Kasumi-1 (cell line): ENCODE data around the gene DEDD.
A peak's percentile ranks its signal among the peaks of the same experiment; 100 is the strongest.

Experiments used
- DNase-seq, 2 experiments: peaks; one replicate each; lab custom pipeline; 2025; lab: John Stamatoyannopoulos, UW

DEDD gene

GRCh38 chr1:161132410-161133219, at the start of gene DEDD:
DEDD (minus strand) TSS chr1:161132667; CDS start chr1:161124462, 8,205 bp downstream.
- DNase-seq: peak; percentile 91 to 93

GRCh38 chr1:161182214-161182613, 49.7 kb upstream of the DEDD start:
- no peak for DNase-seq

- DNase-seq: peak; percentile 62 to 64
These were observed 48.2 kb upstream of the DEDD start for GRCh38 chr1:161180639-161181038.

GRCh38 chr1:161179698-161180097, 47.2 kb upstream of the DEDD start:
- DNase-seq: no peak

- peak in 1 of 2 experiments; percentile 36 for DNase-seq
These were observed 45.4 kb upstream of the DEDD start for GRCh38 chr1:161177936-161178244.

GRCh38 chr1:161177112-161177935, 44.9 kb upstream of the DEDD start, which contains the start of gene B4GALT3:
B4GALT3 (minus strand) TSS chr1:161177507; CDS start chr1:161176060, 1,447 bp downstream.
- DNase-seq: peak; percentile 66 to 73

GRCh38 chr1:161176468-161177111, 44.1 kb upstream of the DEDD start:
- DNase-seq: no peak

- no peak for DNase-seq
These were observed 43.4 kb upstream of the DEDD start for GRCh38 chr1:161175771-161176453.

- no peak for DNase-seq
These were observed 42.4 kb upstream of the DEDD start for GRCh38 chr1:161174911-161175310.

- no peak for DNase-seq
These were observed 41.2 kb upstream of the DEDD start for GRCh38 chr1:161173711-161174110.

- no peak for DNase-seq
These were observed 40.4 kb upstream of the DEDD start for GRCh38 chr1:161172776-161173376.

- DNase-seq: no peak
These were observed 39.9 kb upstream of the DEDD start for GRCh38 chr1:161172349-161172748.

GRCh38 chr1:161171696-161172095, 39.2 kb upstream of the DEDD start:
- DNase-seq: no peak

GRCh38 chr1:161171191-161171590, 38.7 kb upstream of the DEDD start:
- DNase-seq: peak; percentile 7 to 23

GRCh38 chr1:161168906-161169305, 36.4 kb upstream of the DEDD start:
- DNase-seq: no peak

GRCh38 chr1:161166669-161167548, 34.4 kb upstream of the DEDD start:
- DNase-seq: peak; percentile 21 to 48

GRCh38 chr1:161165742-161166668, 33.5 kb upstream of the DEDD start, which contains the start of gene PPOX:
PPOX (plus strand) TSS chr1:161166426; CDS start chr1:161166848, 422 bp downstream.
- DNase-seq: peak; percentile 99

GRCh38 chr1:161164901-161165610, 32.6 kb upstream of the DEDD start:
- DNase-seq: no peak

- DNase-seq: no peak
These were observed 31.3 kb upstream of the DEDD start for GRCh38 chr1:161163793-161164192.
